ENCODE results near the gene PHRF1.

PHRF1 gene

DNA sequence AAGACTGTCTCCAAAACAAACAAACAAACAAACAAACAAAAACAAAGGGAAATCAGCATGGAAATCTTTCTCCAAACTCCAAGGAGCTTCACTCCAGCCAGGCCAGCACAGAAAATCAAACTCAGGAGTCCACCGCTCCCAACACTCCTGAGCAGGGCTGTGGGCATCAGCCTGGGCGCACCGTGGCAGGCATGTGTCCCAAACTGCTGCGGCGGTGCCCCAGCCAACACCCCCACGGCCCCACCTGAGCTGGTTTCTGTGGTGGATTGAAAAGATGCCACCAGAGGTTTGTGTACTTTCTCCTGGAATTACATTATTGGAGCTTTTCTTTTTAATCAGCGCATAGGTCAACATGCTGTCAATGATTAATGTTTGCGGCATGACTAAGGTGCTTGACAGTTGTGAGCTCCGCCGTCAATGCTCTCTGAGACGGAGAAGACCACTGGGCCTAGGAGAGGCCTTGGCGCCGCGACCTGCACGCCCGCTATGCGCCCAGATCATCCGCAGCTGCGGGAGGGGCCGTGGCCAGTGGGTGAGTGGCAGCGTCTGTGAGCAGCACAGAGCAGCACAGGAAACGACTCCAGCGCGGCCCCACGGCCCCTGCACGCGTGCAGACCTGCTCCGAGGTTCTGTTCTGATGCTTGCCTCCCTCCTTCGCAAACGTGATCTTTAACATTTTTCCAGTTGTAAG is 78.9 kb downstream of the PHRF1 start:
- POLR2A ChIA-PET = no interaction called here
- no peak for DNase-seq (ENCODE audit: low read depth, low spot score)
- CTCF ChIA-PET = interaction anchor here (0.7 to 2.6 kb wide), 5 partner anchors 8 to 93 kb away, joined by 3 to 7 read pairs (median 3); no protein-coding TSS in a partner anchor
- no peak overlapping the region for H3K4me3 ChIP-seq (ENCODE audit: low read depth, low read length)
- TF ChIP-seq, protein P1, sequence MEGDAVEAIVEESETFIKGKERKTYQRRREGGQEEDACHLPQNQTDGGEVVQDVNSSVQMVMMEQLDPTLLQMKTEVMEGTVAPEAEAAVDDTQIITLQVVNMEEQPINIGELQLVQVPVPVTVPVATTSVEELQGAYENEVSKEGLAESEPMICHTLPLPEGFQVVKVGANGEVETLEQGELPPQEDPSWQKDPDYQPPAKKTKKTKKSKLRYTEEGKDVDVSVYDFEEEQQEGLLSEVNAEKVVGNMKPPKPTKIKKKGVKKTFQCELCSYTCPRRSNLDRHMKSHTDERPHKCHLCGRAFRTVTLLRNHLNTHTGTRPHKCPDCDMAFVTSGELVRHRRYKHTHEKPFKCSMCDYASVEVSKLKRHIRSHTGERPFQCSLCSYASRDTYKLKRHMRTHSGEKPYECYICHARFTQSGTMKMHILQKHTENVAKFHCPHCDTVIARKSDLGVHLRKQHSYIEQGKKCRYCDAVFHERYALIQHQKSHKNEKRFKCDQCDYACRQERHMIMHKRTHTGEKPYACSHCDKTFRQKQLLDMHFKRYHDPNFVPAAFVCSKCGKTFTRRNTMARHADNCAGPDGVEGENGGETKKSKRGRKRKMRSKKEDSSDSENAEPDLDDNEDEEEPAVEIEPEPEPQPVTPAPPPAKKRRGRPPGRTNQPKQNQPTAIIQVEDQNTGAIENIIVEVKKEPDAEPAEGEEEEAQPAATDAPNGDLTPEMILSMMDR (IDR thresholded peaks at IDR 0.05; ENCODE audit: insufficient read depth, low read length, missing control alignments) = no peak

DNA sequence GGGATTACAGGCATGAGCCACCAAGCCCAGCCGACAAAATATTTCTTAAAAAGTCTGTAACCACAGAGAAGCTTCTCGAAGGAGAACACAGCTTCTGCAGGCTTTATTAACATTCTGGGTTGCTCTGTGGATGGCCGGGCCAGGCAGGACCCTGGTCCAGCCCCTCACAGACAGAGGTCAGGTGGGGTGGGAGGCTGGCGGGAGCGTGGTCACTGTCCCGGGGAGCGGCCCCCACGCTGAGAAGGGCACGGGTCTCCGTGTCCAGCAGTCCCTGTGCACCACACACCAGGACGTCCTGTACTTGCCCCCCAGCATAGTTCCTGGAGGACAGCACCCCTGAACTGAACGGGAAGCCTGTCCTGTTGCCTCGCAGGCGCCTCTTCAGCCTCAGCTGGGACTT is 80.2 kb downstream of the PHRF1 start:
- H3K4me3 ChIP-seq (ENCODE audit: low read depth, low read length) = no peak overlapping the region
- ChIA-PET CTCF (interaction anchor here (0.6 to 2.6 kb wide), 3 partner anchors 10 to 138 kb away, joined by 3 to 7 read pairs (median 4); no protein-coding TSS in a partner anchor), POLR2A (no interaction called here)
- DNase-seq (ENCODE audit: low read depth, low spot score) = no peak
- TF ChIP-seq, protein P1 (IDR thresholded peaks at IDR 0.05; ENCODE audit: insufficient read depth, low read length, missing control alignments) = no peak

DNA sequence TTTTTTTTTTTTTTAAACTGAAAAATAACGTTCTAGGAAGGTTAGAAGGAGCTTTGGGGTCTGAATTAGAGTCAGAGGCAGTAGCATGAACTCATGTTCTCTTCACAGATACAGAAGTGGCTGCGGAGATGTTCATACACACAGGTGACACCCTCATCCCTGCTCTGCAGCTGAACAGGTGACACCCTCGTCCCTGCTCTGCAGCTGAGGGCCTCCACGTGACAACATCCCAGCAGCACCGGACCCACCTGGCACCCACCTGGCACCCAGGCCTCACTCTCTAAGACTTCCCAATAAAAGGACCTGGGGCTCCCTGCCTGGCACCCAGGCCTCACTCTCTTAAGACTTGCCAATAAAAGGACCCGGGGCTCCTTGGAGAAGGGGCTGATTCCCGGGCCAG is 80.6 kb downstream of the PHRF1 start:
- DNase-seq (ENCODE audit: low read depth, low spot score) = no peak
- H3K4me3 ChIP-seq (ENCODE audit: low read depth, low read length) = no peak overlapping the region
- TF ChIP-seq, protein P1 (IDR thresholded peaks at IDR 0.05; ENCODE audit: insufficient read depth, low read length, missing control alignments) = no peak
- ChIA-PET POLR2A (no interaction called here), CTCF (interaction anchor here (0.6 to 2.6 kb wide), 3 partner anchors 10 to 139 kb away, joined by 3 to 7 read pairs (median 4); no protein-coding TSS in a partner anchor)

DNA sequence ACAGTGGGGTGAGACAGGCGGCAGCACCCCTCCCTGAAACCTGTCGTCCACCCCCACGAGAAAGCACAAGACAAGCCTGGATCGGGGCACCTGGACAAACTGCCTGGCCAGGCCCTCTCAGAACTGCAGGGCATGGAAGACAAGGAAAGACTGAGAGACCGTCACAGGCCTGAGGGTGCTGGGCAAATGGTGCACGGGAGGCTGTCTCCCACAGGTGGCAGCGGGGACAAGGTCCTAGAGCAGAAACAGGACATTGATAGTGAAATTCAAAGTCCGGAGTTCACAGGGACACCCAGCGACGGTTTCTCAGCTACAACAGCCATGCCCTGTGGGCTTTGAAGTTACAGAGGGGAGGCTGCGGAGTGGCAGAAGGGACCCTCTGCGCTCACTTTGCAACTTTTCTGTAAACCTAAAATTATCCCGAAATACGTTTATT is 81.4 kb downstream of the PHRF1 start:
- H3K4me3 ChIP-seq (ENCODE audit: low read depth, low read length) = no peak overlapping the region
- CTCF ChIA-PET = interaction anchor here (1.1 kb wide), 1 partner anchor 66 kb away, joined by 3 read pairs; no protein-coding TSS in a partner anchor
- TF ChIP-seq, protein P1 (IDR thresholded peaks at IDR 0.05; ENCODE audit: insufficient read depth, low read length, missing control alignments) = no peak
- DNase-seq (ENCODE audit: low read depth, low spot score) = no peak
- POLR2A ChIA-PET = no interaction called here

DNA sequence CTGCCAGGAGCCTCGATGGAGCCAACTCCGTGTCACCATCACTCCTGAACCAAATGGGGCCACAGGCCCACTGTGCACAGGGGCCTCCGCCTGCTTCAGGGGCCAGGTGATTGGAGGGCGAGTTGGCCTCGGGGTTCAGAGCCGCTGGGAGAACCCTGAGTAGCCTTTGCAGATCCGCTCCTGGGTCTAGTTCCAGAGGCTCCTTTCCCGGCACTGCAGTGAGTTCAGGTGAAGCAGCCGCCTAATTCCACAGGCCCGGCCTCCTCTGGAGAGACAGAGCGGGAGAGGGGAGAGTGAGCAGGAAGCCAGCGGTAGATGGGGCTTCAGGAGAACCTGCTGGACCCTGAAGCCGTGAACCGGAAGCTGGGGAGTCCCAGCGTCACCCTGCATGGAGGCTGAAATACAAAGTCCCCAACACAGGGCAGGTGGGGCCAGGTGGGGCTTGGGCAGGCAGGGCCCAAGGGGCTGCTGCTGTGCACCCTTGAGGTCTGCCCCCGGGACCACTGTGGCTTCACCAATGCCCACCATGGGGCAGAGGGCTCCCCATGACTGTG is 83.3 kb downstream of the PHRF1 start:
- no peak for DNase-seq (ENCODE audit: low read depth, low spot score)
- TF ChIP-seq, protein P1 (IDR thresholded peaks at IDR 0.05; ENCODE audit: insufficient read depth, low read length, missing control alignments) = no peak
- ChIA-PET CTCF (interaction anchor here (1.7 kb wide), 1 partner anchor 69 kb away, joined by 4 read pairs; no protein-coding TSS in a partner anchor), POLR2A (no interaction called here)
- no peak overlapping the region for H3K4me3 ChIP-seq (ENCODE audit: low read depth, low read length)

DNA sequence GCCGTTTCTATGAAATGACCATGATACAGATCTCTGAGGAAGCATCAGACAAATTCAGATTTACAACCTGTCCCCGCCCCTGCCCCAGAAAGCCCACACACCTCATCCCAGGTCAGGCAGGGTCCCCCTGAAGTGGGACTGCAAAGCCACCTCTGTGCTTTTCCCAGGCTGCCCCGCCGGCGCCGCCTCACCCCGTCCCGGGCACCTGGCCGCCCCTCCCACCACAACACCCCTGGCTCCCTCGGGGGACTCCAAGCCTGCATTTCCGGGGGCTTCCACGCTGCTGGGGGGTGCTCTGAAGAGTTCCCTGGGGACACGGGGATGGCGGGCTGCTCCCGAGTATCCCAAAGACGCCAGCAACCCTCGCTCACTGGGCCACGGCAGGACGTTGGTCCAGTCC is 84.0 kb downstream of the PHRF1 start:
- no peak overlapping the region for H3K4me3 ChIP-seq (ENCODE audit: low read depth, low read length)
- CTCF ChIA-PET = interaction anchor here (1.7 to 2.9 kb wide), 2 partner anchors 63 to 69 kb away, joined by 4 to 22 read pairs; no protein-coding TSS in a partner anchor
- TF ChIP-seq, protein P1 (IDR thresholded peaks at IDR 0.05; ENCODE audit: insufficient read depth, low read length, missing control alignments) = no peak
- POLR2A ChIA-PET = no interaction called here
- DNase-seq (ENCODE audit: low read depth, low spot score) = no peak
